22Rv1 (cell line): ENCODE data around the gene EHHADH.

Experiments
- ZFX ChIP-seq: fragments of 450-650 bp; IDR thresholded peaks from 2 replicates; pipeline ENCODE4 v1.6.1; 2017; ENCODE audit warnings: antibody characterized with exemption, borderline replicate concordance
- TF ChIP-seq, protein P1 (sequence below): fragments of 450-650 bp; IDR thresholded peaks from 2 replicates; pipeline ENCODE4 v1.5.1; 2017; ENCODE audit warnings: mild to moderate bottlenecking

DNA sequence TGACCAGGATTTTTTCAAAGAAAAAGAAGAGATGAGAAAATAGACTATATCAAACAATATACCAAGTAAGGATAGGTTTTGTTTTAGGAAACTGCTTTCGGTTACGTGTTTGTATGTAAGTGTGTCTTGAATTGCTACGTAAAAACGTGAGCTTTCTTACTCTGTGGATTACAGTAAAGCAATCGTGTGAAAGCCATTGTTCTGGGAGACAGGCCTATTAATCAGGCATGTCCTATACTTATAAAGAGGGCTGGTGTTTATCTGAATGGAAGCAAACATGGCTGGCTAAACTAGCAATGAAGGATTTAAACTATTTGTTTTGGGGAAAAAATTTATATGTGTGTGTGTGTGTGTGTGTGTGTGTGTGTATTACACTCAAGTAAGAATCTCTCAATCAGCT is 2.6 kb downstream of the EHHADH start:
- TF ChIP-seq, protein P1, sequence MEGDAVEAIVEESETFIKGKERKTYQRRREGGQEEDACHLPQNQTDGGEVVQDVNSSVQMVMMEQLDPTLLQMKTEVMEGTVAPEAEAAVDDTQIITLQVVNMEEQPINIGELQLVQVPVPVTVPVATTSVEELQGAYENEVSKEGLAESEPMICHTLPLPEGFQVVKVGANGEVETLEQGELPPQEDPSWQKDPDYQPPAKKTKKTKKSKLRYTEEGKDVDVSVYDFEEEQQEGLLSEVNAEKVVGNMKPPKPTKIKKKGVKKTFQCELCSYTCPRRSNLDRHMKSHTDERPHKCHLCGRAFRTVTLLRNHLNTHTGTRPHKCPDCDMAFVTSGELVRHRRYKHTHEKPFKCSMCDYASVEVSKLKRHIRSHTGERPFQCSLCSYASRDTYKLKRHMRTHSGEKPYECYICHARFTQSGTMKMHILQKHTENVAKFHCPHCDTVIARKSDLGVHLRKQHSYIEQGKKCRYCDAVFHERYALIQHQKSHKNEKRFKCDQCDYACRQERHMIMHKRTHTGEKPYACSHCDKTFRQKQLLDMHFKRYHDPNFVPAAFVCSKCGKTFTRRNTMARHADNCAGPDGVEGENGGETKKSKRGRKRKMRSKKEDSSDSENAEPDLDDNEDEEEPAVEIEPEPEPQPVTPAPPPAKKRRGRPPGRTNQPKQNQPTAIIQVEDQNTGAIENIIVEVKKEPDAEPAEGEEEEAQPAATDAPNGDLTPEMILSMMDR = no peak
- no peak for TF ChIP-seq ZFX
